Measurements from ENCODE around the gene PLXNB2. TPM values are rescaled to one million over a fixed set of nuclear protein-coding genes. Genes with fewer than 3 reads are reported as not detected.

Gene PLXNB2
- polyA plus RNA-seq, 3 donors: 193 to 218 (median 204) TPM

DNA sequence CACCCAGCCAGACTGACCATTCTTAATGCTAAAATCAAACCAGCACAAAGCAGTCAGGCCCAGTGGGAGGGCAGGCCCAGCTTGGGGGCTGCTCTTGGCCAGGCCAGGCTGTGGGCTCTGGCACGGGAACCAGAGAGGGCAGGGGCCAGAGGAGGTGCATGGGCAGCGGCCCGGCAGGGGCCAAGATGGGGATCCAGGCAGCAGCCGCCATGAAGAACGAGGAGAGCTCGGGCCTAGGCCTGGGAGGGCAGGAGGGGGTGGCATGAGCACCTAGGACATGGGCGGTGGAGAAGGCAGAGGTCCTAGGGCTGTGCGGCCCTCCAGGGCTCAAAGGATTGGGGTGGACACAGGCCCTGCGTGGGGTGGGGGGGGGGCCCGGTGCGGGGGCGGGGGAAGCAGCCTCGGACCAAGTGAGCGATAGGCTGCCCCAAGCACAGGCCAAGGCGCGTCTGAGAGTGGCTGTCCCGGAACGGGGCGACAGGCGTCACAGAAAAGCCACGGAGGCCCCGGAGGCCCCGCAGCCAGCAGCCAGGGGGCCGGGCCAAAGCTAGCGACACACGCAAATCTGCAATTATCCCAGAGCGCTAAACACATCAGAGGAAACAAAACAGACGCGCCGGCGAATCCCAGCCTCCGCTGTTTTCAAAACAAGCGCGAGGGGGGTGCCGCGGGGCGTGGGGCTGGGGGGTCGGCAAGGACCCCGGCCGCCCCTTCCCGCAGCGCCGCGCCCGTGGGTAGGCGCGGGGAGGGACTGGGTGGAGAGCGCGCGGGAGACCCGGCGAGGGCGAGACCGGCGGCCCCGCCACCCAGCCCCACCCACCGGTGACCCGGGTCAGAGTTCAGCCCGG lies 8.3 kb downstream of the PLXNB2 start:
- no peak for DNase-seq (ENCODE audit: low read depth in 3 of 3, low spot score in 2 of 3)

DNA sequence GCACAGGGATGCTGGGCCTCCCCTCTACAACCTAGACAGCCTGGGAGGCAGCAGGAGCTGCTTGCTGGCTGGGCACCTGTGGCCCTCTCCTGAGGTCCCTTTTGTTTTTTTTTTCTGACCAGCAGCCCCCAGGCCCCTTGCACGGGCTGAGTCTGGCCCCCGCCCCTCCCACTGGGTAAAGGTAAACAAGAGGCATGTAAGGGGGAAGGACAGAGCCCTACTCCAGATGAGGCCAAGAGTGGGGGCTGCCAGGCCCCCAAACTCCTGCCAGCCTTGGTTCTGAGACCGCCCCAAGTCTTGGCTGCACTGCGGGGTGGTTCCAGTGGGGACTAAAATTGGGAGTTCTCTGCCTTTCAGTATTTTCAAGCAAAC lies 9.2 kb downstream of the PLXNB2 start:
- DNase-seq (ENCODE audit: low read depth in 3 of 3, low spot score in 2 of 3): no peak

DNA sequence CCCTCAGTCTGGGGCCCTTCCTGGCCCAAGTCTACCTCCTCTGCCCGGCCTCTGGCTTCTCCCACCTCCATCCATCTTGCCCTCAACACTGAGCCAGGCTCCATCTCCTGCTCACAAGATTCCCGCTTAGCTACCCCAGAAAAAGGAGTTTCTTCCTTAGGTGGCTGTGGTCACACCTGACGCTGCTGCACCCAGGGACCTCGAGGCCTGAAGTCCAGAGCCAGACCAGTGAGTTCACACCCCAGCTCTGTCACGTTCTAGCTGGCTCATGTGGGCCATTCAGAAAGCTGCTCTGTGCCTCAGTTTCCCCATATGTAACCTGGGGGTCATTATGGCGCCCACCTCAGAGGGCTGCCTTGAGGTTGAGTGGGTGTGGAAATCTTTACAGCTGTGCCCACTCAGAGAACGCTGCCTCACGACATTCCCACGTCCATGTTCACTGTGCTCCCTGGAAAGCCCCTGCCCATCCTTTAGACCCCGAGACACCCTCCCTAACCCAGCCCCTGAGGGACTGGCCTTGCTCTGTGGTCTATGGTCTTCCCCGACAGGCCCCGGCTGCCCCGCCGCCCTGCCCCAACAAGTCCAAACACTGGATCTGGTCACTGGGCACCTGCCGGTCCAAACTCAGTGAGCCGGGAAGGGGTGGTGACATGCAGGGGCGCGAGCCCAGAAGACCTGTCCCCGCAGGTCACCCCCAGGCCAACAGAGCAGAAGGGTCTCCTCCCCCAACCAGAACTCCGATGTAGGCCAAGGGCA lies 9.8 kb downstream of the PLXNB2 start:
- DNase-seq (ENCODE audit: low read depth in 3 of 3, low spot score in 2 of 3): no peak

DNA sequence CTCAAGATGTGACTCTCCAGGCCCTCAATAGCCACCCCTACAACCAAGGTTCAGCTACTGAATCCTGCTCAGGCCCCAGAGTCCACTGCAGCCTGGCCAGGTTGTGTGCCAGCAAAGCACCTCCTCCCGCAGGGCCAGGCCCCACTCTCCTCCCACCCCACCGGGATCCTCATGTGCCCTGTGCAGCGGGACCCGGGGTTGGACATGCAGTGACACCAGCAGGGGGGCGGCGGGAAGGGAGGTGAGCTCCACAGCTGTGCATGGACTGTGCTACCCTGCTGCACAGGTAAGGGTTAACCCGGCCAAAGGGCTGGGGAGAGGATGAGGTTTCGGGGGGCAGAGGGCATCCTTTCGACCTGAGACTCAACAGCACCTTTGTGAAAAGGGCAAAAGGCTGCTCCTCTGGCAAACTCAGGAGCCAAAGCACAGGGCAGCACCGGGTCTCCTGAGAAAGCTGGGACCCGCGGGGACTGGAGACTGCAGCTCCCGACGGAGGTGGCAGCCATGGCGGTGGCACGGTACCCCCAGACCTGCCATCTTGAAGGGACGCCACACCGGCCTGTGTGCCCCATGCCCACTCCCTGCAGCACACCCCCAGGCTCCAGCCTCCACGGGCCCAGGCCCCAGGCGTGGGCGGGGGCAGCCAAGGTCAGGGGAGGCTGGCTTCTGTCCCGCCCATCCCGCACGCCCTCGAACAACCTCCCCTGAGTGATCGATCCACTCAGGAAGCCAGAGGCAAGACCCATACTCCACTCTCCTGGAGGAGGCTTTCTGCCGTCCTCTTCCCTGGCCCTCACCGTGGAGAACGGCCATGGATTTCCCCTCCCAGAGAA lies 10.6 kb downstream of the PLXNB2 start:
- no peak for DNase-seq (ENCODE audit: low read depth in 3 of 3, low spot score in 2 of 3)

DNA sequence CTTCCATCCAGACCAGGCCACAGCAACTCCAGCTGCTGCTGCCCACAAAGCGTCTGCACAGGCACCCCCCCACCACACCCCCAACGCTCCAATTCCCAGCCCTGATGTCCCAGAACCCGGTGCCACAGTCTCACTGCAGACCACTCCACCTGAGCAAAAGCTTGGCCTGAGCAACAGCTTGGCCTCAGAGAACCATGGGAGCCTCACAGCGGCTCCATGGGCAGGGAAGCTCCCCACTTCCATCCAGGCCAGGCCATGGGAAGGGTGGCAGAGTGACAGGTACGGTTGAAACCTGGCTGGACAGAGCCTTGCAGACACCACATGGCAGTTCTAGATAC lies 13.2 kb downstream of the PLXNB2 start:
- no peak for DNase-seq (ENCODE audit: low read depth in 3 of 3, low spot score in 2 of 3)

- peak in 1 of 3 donors; percentile 71 for DNase-seq (ENCODE audit: low read depth in 3 of 3, low spot score in 2 of 3)
Observed at GRCh38 chr22:50293441-50294318, 13.8 kb downstream of the PLXNB2 start.

- no peak for DNase-seq (ENCODE audit: low read depth in 3 of 3, low spot score in 2 of 3)
Observed at GRCh38 chr22:50292643-50293440, 14.6 kb downstream of the PLXNB2 start.

- no peak for DNase-seq (ENCODE audit: low read depth in 3 of 3, low spot score in 2 of 3)
Observed at GRCh38 chr22:50289942-50290630, 17.4 kb downstream of the PLXNB2 start.

DNA sequence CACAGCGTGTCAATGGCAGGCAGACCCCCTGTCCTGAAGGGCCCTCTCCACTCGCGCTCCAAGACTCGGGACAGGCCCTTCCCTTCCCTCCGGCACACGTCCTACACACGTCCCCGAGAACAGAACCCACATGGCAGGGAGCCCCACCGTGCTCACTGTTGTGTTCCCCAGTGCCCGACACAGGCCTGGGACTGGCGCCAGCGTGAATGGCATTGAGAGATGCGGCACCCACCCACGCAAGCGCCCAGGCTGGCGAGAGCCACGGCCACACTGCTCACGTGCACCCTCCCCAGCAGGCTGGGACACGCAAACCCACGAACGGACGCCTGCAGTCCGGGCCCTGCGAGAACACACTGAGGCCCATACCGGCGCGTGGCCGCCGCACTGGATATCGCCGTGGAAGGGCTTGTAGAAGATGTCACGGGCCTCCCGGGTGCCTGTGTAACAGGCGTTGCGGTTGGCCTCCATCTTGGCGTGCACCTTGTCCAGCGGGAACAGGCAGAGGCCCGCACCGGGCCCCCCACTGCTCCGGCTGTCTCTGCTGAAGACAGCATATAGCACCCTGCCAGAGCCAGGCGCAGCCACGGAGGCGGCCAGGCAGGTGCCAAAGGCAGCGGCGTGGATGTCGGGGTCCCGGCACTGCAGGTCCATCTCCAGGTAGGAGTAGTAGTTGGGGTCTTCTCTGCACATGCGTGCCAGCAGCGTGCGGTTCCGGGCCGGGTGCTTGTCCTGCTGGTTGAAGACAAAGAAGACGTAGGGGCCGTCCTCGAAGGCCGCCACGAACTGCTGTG lies 18.1 kb downstream of the PLXNB2 start:
- no peak for DNase-seq (ENCODE audit: low read depth in 3 of 3, low spot score in 2 of 3)

GRCh38 chr22:50287731-50288130 lies 19.7 kb downstream of the PLXNB2 start:
- DNase-seq (ENCODE audit: low read depth in 3 of 3, low spot score in 2 of 3): no peak

DNA sequence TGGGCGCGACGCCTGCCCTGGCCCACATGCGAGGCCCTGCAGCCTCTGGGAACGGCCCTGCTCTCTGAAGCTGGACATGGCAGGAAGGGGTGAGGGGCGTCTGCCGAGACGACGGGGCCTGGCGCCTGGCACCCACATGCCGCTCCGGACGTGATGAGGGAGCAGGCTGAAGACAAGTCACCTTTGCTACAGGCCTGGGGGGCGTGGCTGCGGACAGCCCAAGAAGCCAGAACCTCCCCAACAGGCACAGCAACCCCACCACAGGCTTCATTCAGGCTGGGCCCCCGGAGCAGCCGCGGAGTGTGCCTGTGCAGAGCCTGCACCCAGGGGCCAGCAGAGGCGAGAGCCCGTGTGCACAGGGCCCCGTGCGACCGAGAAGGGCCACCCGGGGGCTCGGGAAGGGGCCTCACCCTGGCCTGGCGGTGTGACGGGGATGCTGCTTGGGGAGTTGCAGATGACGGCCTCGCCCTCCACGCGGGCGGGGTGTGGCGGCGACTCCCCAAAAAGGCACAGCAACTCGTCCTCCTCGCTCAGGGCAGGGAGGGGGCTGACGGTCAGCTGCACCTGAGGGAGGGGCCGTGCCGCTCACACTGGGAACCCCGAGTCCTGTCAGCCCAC lies 20.6 kb downstream of the PLXNB2 start:
- no peak for DNase-seq (ENCODE audit: low read depth in 3 of 3, low spot score in 2 of 3)

- DNase-seq (ENCODE audit: low read depth in 3 of 3, low spot score in 2 of 3): no peak
Observed at GRCh38 chr22:50286275-50286674, 21.2 kb downstream of the PLXNB2 start.

GRCh38 chr22:50285568-50286229 lies 21.7 kb downstream of the PLXNB2 start:
- no peak for DNase-seq (ENCODE audit: low read depth in 3 of 3, low spot score in 2 of 3)

- no peak for DNase-seq (ENCODE audit: low read depth in 3 of 3, low spot score in 2 of 3)
Observed at GRCh38 chr22:50284479-50284878, 23.0 kb downstream of the PLXNB2 start.

GRCh38 chr22:50283821-50284220 lies 23.6 kb downstream of the PLXNB2 start:
- DNase-seq (ENCODE audit: low read depth in 3 of 3, low spot score in 2 of 3): no peak

- no peak for DNase-seq (ENCODE audit: low read depth in 3 of 3, low spot score in 2 of 3)
Observed at GRCh38 chr22:50282361-50283155, 24.9 kb downstream of the PLXNB2 start.

All from right renal cortex interstitium (tissue), 3 donors.